ENCODE results near the gene ANKRD6. TPM values are rescaled to one million over a fixed set of nuclear protein-coding genes. Genes with fewer than 3 reads are reported as not detected.

ANKRD6 gene
- polyA plus RNA-seq, 1 of the 3 experiments (the other 2 are of a cell fraction) = 2.6 TPM

DNA sequence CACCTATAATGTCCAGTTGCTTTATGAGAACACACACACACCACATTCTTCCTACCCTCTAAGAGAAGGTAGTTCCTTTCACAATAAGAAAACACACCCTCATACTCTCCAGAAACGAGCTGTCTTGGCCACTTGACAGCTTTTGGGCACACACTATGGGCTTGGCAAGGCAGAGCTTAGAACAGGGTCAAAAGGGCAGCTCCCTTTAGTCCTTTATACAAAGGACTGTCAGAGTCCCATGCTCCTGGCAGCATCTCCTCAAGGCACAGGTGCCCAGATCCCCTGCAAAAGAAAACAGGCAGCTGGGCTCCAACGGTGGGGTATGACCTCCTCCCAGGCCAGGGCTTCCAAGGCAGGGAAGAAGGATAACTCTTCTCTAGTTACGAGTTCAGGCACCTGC is 210.5 kb downstream of the ANKRD6 start:
- DNase-seq = no peak
- Histone ChIP-seq H3K27me3 (ENCODE audit: insufficient read depth) (no peaks in the 10 kb centered on the region), H2AFZ (ENCODE audit: low read depth) (no peak overlapping the region), H3K9me3 (no peaks in the 10 kb centered on the region), H3K36me3 (replicated peaks in 1 of 2; ENCODE audit: control insufficient read depth in 1 of 2, insufficient read depth in 2 of 2, low read length in 1 of 2) (peaks cover 21 to 55% of the 10 kb centered on the region in 2 experiments), H3F3A (replicated peaks; ENCODE audit: insufficient read depth) (no peaks in the 10 kb centered on the region), H3K9me2 (no peaks in the 10 kb centered on the region), H3K9ac (no peak overlapping the region), H3K79me2 (ENCODE audit: insufficient read depth) (peaks cover 13% of the 10 kb centered on the region), H3K4me1 (ENCODE audit: control insufficient read depth in 1 of 2, insufficient read depth in 2 of 2, low read depth in 1 of 2, low read length in 1 of 2) (peaks cover 0 to 6% of the 10 kb centered on the region in 2 experiments; a peak in 2 of 4 replicates), H3K4me3 (ENCODE audit: low read depth in 2 of 2, low read length in 1 of 2) (no peak overlapping the region), H4K20me1 (ENCODE audit: insufficient read depth) (no peaks in the 10 kb centered on the region), H3K4me2 (no peak overlapping the region), H3K27ac (ENCODE audit: low read depth in 2 of 2, low read length in 1 of 2) (no peak overlapping the region)
- POLR2A ChIA-PET = no interaction called here
- WGBS (ENCODE audit: low lambda C conversion rate) = 63% methylated on average over 3 of the region's 3 CpGs
- CTCF ChIA-PET = no interaction called here
- TF ChIP-seq FOXJ3 (CRISPR knock-in tag; IDR thresholded peaks at IDR 0.05) (no peak), FOXM1 (IDR thresholded peaks at IDR 0.05; ENCODE audit: low read depth) (no peak), YY1 (IDR thresholded peaks at IDR 0.05; ENCODE audit: low read depth) (no peak), RXRA (IDR thresholded peaks at IDR 0.05; ENCODE audit: borderline replicate concordance, low read depth) (no peak)

DNA sequence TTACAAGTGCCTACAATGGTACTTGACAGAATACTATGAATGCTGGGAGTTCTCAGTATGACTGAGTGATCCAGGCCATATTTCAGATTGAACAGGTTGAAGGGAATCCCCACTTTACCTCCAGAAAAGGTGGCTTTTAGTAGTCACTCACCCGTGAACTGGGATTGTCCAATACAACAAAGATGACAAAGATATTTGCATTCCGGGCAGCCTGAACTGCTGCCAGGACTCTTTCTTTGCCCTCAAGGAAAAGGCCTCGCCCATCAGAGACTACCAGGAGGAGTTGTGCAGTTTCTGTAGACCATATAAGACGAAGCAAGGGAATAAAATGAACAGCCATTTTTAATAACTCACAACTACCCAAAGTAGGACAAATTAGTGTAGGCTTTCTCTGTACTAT is 211.9 kb downstream of the ANKRD6 start:
- Histone ChIP-seq H3K36me3 (replicated peaks in 1 of 2; ENCODE audit: control insufficient read depth in 1 of 2, insufficient read depth in 2 of 2, low read length in 1 of 2) (peaks cover 27 to 65% of the 10 kb centered on the region in 2 experiments), H3K4me2 (no peak overlapping the region), H3F3A (replicated peaks; ENCODE audit: insufficient read depth) (no peaks in the 10 kb centered on the region), H3K4me1 (ENCODE audit: control insufficient read depth in 1 of 2, insufficient read depth in 2 of 2, low read depth in 1 of 2, low read length in 1 of 2) (peaks cover 0 to 1% of the 10 kb centered on the region in 2 experiments; a peak in 1 of 4 replicates), H3K9ac (no peak overlapping the region), H3K9me3 (no peaks in the 10 kb centered on the region), H3K27me3 (ENCODE audit: insufficient read depth) (no peaks in the 10 kb centered on the region), H4K20me1 (ENCODE audit: insufficient read depth) (no peaks in the 10 kb centered on the region), H3K9me2 (no peaks in the 10 kb centered on the region), H2AFZ (ENCODE audit: low read depth) (no peak overlapping the region), H3K79me2 (ENCODE audit: insufficient read depth) (peaks cover 1% of the 10 kb centered on the region), H3K4me3 (ENCODE audit: low read depth in 2 of 2, low read length in 1 of 2) (no peak overlapping the region), H3K27ac (ENCODE audit: low read depth in 2 of 2, low read length in 1 of 2) (no peak overlapping the region)
- no peak for DNase-seq
- POLR2A ChIA-PET = no interaction called here
- CTCF ChIA-PET = interaction anchor here (2.1 kb wide), 1 partner anchor 273 kb away, joined by 7 read pairs; no protein-coding TSS in a partner anchor
- TF ChIP-seq, protein P1, sequence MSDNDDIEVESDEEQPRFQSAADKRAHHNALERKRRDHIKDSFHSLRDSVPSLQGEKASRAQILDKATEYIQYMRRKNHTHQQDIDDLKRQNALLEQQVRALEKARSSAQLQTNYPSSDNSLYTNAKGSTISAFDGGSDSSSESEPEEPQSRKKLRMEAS (IDR thresholded peaks at IDR 0.05; ENCODE audit: low read depth) = no peak
- TF ChIP-seq TEAD4 (IDR thresholded peaks at IDR 0.05; ENCODE audit: borderline replicate concordance, insufficient read depth) = no peak
- no peak for TF ChIP-seq MXI1 (IDR thresholded peaks at IDR 0.05; ENCODE audit: low read depth, low read length)
- TF ChIP-seq ELF1 (IDR thresholded peaks at IDR 0.05) = no peak
- TF ChIP-seq POLR2AphosphoS5 (IDR thresholded peaks at IDR 0.05; ENCODE audit: low read depth, low read length) = no peak
- TF ChIP-seq MEF2A (IDR thresholded peaks at IDR 0.05; ENCODE audit: borderline replicate concordance, low read depth) = no peak
- TF ChIP-seq FOXM1 (IDR thresholded peaks at IDR 0.05; ENCODE audit: low read depth) = no peak
- TF ChIP-seq GATA2 (CRISPR knock-in tag; IDR thresholded peaks at IDR 0.05) = no peak
- TF ChIP-seq, protein P2, sequence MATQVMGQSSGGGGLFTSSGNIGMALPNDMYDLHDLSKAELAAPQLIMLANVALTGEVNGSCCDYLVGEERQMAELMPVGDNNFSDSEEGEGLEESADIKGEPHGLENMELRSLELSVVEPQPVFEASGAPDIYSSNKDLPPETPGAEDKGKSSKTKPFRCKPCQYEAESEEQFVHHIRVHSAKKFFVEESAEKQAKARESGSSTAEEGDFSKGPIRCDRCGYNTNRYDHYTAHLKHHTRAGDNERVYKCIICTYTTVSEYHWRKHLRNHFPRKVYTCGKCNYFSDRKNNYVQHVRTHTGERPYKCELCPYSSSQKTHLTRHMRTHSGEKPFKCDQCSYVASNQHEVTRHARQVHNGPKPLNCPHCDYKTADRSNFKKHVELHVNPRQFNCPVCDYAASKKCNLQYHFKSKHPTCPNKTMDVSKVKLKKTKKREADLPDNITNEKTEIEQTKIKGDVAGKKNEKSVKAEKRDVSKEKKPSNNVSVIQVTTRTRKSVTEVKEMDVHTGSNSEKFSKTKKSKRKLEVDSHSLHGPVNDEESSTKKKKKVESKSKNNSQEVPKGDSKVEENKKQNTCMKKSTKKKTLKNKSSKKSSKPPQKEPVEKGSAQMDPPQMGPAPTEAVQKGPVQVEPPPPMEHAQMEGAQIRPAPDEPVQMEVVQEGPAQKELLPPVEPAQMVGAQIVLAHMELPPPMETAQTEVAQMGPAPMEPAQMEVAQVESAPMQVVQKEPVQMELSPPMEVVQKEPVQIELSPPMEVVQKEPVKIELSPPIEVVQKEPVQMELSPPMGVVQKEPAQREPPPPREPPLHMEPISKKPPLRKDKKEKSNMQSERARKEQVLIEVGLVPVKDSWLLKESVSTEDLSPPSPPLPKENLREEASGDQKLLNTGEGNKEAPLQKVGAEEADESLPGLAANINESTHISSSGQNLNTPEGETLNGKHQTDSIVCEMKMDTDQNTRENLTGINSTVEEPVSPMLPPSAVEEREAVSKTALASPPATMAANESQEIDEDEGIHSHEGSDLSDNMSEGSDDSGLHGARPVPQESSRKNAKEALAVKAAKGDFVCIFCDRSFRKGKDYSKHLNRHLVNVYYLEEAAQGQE (IDR thresholded peaks at IDR 0.05; ENCODE audit: low read depth, low read length) = no peak
- TF ChIP-seq GABPA (IDR thresholded peaks at IDR 0.05; ENCODE audit: low read depth) = no peak
- no peak for TF ChIP-seq YY1 (IDR thresholded peaks at IDR 0.05; ENCODE audit: low read depth)
- no peak for TF ChIP-seq USF1 (IDR thresholded peaks at IDR 0.05; ENCODE audit: borderline replicate concordance, low read depth)
- WGBS (ENCODE audit: low lambda C conversion rate) = 94% methylated on average over 3 of the region's 4 CpGs
